CD14-positive monocyte (primary cell): ENCODE data around the gene NEK4. TPM values are rescaled to one million over a fixed set of nuclear protein-coding genes. Genes with fewer than 3 reads are reported as not detected.

Experiments used
- DNase-seq, 3 donors: peaks; one replicate each; pipeline ENCODE4 v3.0.0-alpha.2; 2011 to 2022
- H2AFZ ChIP-seq: 2 replicates; pipeline ENCODE4 v1.6.0; 2012; ENCODE audit warnings: mild to moderate bottlenecking, low read depth, low read length, inconsistent platforms; ENCODE audit not compliant: insufficient read depth, poor library complexity, severe bottlenecking
- H3K27ac ChIP-seq, 2 donors: 1 replicate in 1 of 2; 2 replicates in 1 of 2; pipeline ENCODE4 v1.5.1; 2012 to 2013; ENCODE audit warnings: low read length in 2 of 2, control low read depth in 1 of 2, inconsistent platforms in 1 of 2, low read depth in 1 of 2, mild to moderate bottlenecking in 1 of 2
- H3K27me3 ChIP-seq, 2 donors: one replicate each; pipeline versions ENCODE4 v1.6.0 to v1.6.1; 2011 to 2013; ENCODE audit warnings: low read length in 2 of 2; ENCODE audit not compliant: control insufficient read depth in 2 of 2, insufficient read depth in 2 of 2
- H3K36me3 ChIP-seq, 2 donors: replicated peaks in 1 of 2; 1 replicate in 1 of 2; 2 replicates in 1 of 2; pipeline versions ENCODE4 v1.5.1 to v1.6.1; 2012 to 2013; ENCODE audit warnings: low read length in 2 of 2, control low read depth in 1 of 2, inconsistent platforms in 1 of 2, mild to moderate bottlenecking in 1 of 2; ENCODE audit not compliant: insufficient read depth in 2 of 2, control insufficient read depth in 1 of 2
- H3K4me1 ChIP-seq, 2 donors: 1 replicate in 1 of 2; 2 replicates in 1 of 2; pipeline versions ENCODE4 v1.5.1 to v1.6.1; 2012 to 2013; ENCODE audit warnings: low read length in 2 of 2, control low read depth in 1 of 2, inconsistent platforms in 1 of 2, mild to moderate bottlenecking in 1 of 2, moderate library complexity in 1 of 2; ENCODE audit not compliant: insufficient read depth in 2 of 2, control insufficient read depth in 1 of 2
- H3K4me2 ChIP-seq: replicated peaks from 2 replicates; pipeline ENCODE3; 2012; ENCODE audit warnings: low read length, moderate library complexity, mild to moderate bottlenecking; ENCODE audit not compliant: poor library complexity, severe bottlenecking; ENCODE audit errors: extremely low read depth
- H3K4me3 ChIP-seq, 3 experiments: fragments of 200-600 bp in 1 of 3; sonication (generic) in 1 of 3; replicated peaks in 1 of 3; 1 replicate in 2 of 3; 2 replicates in 1 of 3; pipeline ENCODE4 v1.5.1; 2011 to 2013; ENCODE audit warnings: low read length in 3 of 3, mild to moderate bottlenecking in 3 of 3, control low read depth in 2 of 3, low read depth in 2 of 3, inconsistent platforms in 1 of 3, moderate library complexity in 1 of 3
- H3K79me2 ChIP-seq: 2 replicates; pipeline ENCODE4 v1.6.0; 2012; ENCODE audit warnings: mild to moderate bottlenecking, control low read depth, inconsistent platforms, low read length, moderate library complexity; ENCODE audit not compliant: insufficient read depth
- H3K9ac ChIP-seq: 2 replicates; pipeline ENCODE4 v1.6.0; 2017; ENCODE audit warnings: low read length, mild to moderate bottlenecking; ENCODE audit not compliant: insufficient read depth, poor library complexity, severe bottlenecking
- H3K9me3 ChIP-seq, 2 donors: replicated peaks in 1 of 2; 1 replicate in 1 of 2; 2 replicates in 1 of 2; pipeline versions ENCODE4 v1.5.1 to v1.6.1; 2012 to 2013; ENCODE audit warnings: low read length in 2 of 2, control low read depth in 1 of 2; ENCODE audit not compliant: control insufficient read depth in 1 of 2, insufficient read depth in 1 of 2
- H4K20me1 ChIP-seq: 2 replicates; pipeline ENCODE4 v1.6.0; 2012; ENCODE audit warnings: mild to moderate bottlenecking, low read length, control low read depth, moderate library complexity; ENCODE audit not compliant: insufficient read depth
- H3K27ac Mint-ChIP-seq, 7 donors: one replicate each; pipeline ENCODE4 v1.8.0; 2020; ENCODE audit warnings: mild to moderate bottlenecking in 7 of 7, mixed read lengths in 7 of 7, moderate library complexity in 6 of 7, inconsistent platforms in 2 of 7
- H3K27me3 Mint-ChIP-seq, 3 donors: one replicate each; pipeline ENCODE4 v1.8.0; 2021 to 2022; ENCODE audit warnings: low read depth in 3 of 3, mild to moderate bottlenecking in 3 of 3, mixed read lengths in 3 of 3, moderate library complexity in 3 of 3, inconsistent platforms in 1 of 3
- H3K36me3 Mint-ChIP-seq, 2 donors: one replicate each; pipeline ENCODE4 v1.8.0; 2020; ENCODE audit warnings: mixed read lengths in 2 of 2, inconsistent platforms in 1 of 2, mild to moderate bottlenecking in 1 of 2
- H3K4me1 Mint-ChIP-seq: one replicate; pipeline ENCODE4 v1.8.0; 2020; ENCODE audit warnings: mild to moderate bottlenecking, mixed read lengths
- H3K4me3 Mint-ChIP-seq, 2 donors: one replicate each; pipeline ENCODE4 v1.8.0; 2020; ENCODE audit warnings: mild to moderate bottlenecking in 2 of 2, mixed read lengths in 2 of 2, moderate library complexity in 1 of 2
- H3K9me3 Mint-ChIP-seq, 7 donors: one replicate each; pipeline ENCODE4 v1.8.0; 2020 to 2022; ENCODE audit warnings: mixed read lengths in 7 of 7, mild to moderate bottlenecking in 6 of 7, moderate library complexity in 6 of 7, inconsistent platforms in 2 of 7
- CTCF ChIP-seq: fragments of 200-600 bp; IDR thresholded peaks from one replicate; pipeline ENCODE4 v1.8.0; 2022; ENCODE audit warnings: antibody characterized with exemption, mild to moderate bottlenecking
- WGBS: methylation state at CpG from one replicate; pipeline ENCODE4 v1.1.5; 2013; ENCODE audit warnings: missing lambda C conversion rate; ENCODE audit not compliant: insufficient coverage; 5-methylcytosine and 5-hydroxymethylcytosine counted together
- intact Hi-C, 2 donors: fragments of 100-400 bp; cut with micrococcal nuclease; formaldehyde crosslinking; loops; one replicate each; pipeline versions ENCODE4 v1.15.0 to v1.15.1; 2023
- polyA plus RNA-seq, 3 donors: library from polyadenylated mRNA; depleted of rRNA in 1 of 3; unstranded in 2 of 3; stranded (reverse) in 1 of 3; fragments of 300-500 nt in 2 of 3; fragments of >200 nt in 1 of 3; fragmentation: Illumina TruSeq in 2 of 3; gene quantifications; 1 replicate in 2 of 3; 2 replicates in 1 of 3; pipeline ENCODE4 v1.2.3, GENCODE V29; 2012 to 2021

The NEK4 gene
- polyA plus RNA-seq, 3 donors = 13.7 to 17.5 (median 17.4) TPM

- Mint-ChIP-seq H3K4me3 (peak overlapping the region; percentile 67 to 88), H3K27ac (peak overlapping the region; percentile 82 to 95 (median 85)), H3K9me3 (no peaks in the 10 kb centered on the region), H3K27me3 (peaks cover 0 to 2% (median 0%) of the 10 kb centered on the region in 3 donors), H3K4me1 (peaks cover 59% of the 10 kb centered on the region), H3K36me3 (peaks cover 34 to 44% of the 10 kb centered on the region in 2 donors)
- Histone ChIP-seq H3K4me2 (peak overlapping the region; percentile 67), H3K36me3 (peaks cover 33 to 45% of the 10 kb centered on the region in 2 donors), H3K4me1 (peaks cover 49 to 60% of the 10 kb centered on the region in 2 donors), H3K79me2 (peaks cover 83% of the 10 kb centered on the region), H3K9ac (peak overlapping the region; percentile 5), H4K20me1 (peaks cover 53% of the 10 kb centered on the region), H3K4me3 (peak overlapping the region; percentile 16 to 62 (median 36)), H2AFZ (peak overlapping the region; percentile 44), H3K9me3 (no peaks in the 10 kb centered on the region), H3K27me3 (no peaks in the 10 kb centered on the region), H3K27ac (peak overlapping the region in 1 of 2 donors; percentile 78)
- peak in 2 of 3 donors; percentile 30 to 43 for DNase-seq
- no peak for TF ChIP-seq CTCF
- intact Hi-C loops = loop anchor here in 1 of 2 donors (10.0 kb wide), 1 partner anchor 147 kb away; the partner anchor contains the start of genes NT5DC2 and UQCC5
- no CpG with 5 or more reads among the region's 3 CpGs for WGBS
Observed at GRCh38 chr3:52681596-52681995, 89.1 kb downstream of the NEK4 start.

DNA sequence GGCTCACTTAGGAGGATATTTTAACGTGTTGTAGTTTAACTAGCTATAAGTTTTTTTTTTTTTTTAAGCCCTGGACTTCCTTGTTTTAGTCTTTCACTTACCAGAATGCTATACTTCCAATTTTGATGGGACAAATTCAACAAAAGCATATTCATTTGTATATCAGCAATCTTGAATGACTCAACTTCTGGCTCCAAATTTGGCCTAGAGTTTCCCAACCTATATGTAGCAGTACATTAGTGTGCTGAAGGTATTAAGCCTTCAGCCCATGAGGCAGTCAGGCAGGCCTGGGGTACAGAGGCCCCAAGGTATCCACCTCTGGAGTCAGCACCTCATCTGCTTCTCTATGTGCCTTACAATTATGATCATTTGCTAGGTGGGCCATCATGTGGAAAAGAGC, 90.9 kb downstream of the NEK4 start:
- Mint-ChIP-seq H3K4me3 (no peak overlapping the region), H3K4me1 (peaks cover 50% of the 10 kb centered on the region), H3K27me3 (peaks cover 0 to 2% (median 0%) of the 10 kb centered on the region in 3 donors), H3K36me3 (peaks cover 48 to 59% of the 10 kb centered on the region in 2 donors), H3K27ac (peak overlapping the region in 6 of 7 donors; percentile 3 to 78 (median 37)), H3K9me3 (no peaks in the 10 kb centered on the region)
- peaks cover 73% of the 10 kb centered on the region for H3K79me2 ChIP-seq
- H3K27me3 ChIP-seq = no peaks in the 10 kb centered on the region
- peaks cover 49 to 61% of the 10 kb centered on the region in 2 donors for H3K36me3 ChIP-seq
- DNase-seq = no peak
- H3K9ac ChIP-seq = no peak overlapping the region
- peak overlapping the region in 1 of 2 donors; percentile 66 for H3K27ac ChIP-seq
- H2AFZ ChIP-seq = no peak overlapping the region
- H4K20me1 ChIP-seq = peaks cover 61% of the 10 kb centered on the region
- H3K4me2 ChIP-seq = no peak overlapping the region
- no peak overlapping the region for H3K4me3 ChIP-seq
- no CpG with 5 or more reads among the region's 1 CpG for WGBS
- no peaks in the 10 kb centered on the region for H3K9me3 ChIP-seq
- H3K4me1 ChIP-seq = peaks cover 42 to 49% of the 10 kb centered on the region in 2 donors
- no peak for TF ChIP-seq CTCF
- intact Hi-C loops = loop anchor here in 1 of 2 donors (10.0 kb wide), 1 partner anchor 145 kb away; the partner anchor contains the start of genes NT5DC2 and UQCC5
